GM19397 (cell line): ENCODE data around the gene PIKFYVE.

Experiments used
- ATAC-seq: cut with Tn5 transposase; IDR thresholded peaks from one replicate; pipeline ENCODE4 v1.9.1; 2021; ENCODE audit warnings: mild to moderate bottlenecking, moderate library complexity; ENCODE audit not compliant: unreplicated experiment

The PIKFYVE gene

DNA sequence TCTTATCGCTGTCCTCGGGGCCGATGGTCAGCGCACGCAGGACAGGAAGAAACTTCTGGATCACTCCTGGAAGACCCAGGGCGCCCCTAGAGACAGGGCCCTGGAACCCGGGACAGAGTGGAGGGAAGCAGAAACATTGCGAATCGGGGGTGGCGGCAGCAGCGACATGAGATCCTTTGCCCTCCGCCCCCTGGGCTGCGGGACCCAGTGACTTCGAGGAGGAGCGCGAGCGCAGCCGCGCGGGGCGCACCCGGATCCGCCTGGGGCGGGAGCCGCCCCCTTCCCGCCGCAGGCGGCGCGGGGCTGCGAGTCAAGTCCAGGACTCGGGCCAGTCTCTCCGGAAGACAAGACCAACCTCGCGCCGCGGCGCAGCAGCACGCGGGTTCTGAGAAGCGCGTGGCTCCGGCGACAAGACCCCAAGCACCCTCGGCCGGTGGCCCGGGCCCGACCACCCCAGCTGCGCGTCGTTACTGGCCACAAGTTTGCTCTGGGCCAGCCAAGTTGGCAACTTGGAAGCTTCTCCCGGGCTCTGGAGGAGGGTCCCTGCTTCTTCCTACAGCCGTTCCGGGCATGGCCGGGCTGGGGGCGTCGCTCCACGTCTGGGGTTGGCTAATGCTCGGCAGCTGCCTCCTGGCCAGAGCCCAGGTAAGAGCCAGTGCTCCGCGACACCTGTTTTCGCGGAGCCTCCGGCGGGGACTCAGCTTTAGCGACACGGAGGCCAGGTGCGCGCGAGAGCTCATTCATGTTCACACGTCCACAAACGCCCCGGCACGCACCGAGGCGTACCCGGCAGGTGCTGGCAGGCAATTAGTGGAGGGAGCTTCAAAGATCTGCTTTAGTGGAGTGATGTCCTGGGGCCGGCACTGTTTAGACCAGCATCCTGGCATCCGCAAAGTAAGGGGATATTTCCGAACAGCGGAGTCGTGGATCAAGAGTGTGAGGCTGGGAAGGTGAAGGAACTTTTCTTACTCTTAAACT lies 140.7 kb downstream of the PIKFYVE start, which contains the start of gene PTH2R:
Gene PTH2R (plus strand): TSS at position 319 of the 978 bp plus-strand sequence. CDS start 252 bp downstream, at position 571.
- no peak for ATAC-seq

- no peak for ATAC-seq
These were observed 141.6 kb downstream of the PIKFYVE start for GRCh38 chr2:208407667-208408066.
